HepG2 (cell line): Measurements from ENCODE around the gene AKAP8.

Experiments used
- ARID2 ChIP-seq: sonication (generic); formaldehyde crosslinking; IDR thresholded peaks from 2 replicates; pipeline ENCODE4 v1.8.1; 2022; ENCODE audit warnings: mild to moderate bottlenecking, missing genetic modification reagents, borderline replicate concordance
- THAP11 ChIP-seq: IDR thresholded peaks from 2 replicates; pipeline ENCODE4 v1.6.1; 2016; ENCODE audit warnings: missing biosample characterization, missing genetic modification reagents
- YY1 ChIP-seq: IDR thresholded peaks from 2 replicates; pipeline ENCODE4 v1.6.1; 2011; ENCODE audit warnings: low read length, low read depth, moderate library complexity, mild to moderate bottlenecking; ENCODE audit not compliant: insufficient read depth, insufficient replicate concordance
- TF ChIP-seq, protein P1 (sequence below): sonication (generic); formaldehyde crosslinking; IDR thresholded peaks from 2 replicates; pipeline ENCODE4 v1.5.0; 2020; ENCODE audit warnings: mild to moderate bottlenecking, missing genetic modification reagents, moderate library complexity
- TF ChIP-seq, protein P2 (sequence below): sonication (generic); formaldehyde crosslinking; IDR thresholded peaks from 2 replicates; pipeline ENCODE4 v1.5.1; 2020; ENCODE audit warnings: mild to moderate bottlenecking, missing genetic modification reagents

DNA sequence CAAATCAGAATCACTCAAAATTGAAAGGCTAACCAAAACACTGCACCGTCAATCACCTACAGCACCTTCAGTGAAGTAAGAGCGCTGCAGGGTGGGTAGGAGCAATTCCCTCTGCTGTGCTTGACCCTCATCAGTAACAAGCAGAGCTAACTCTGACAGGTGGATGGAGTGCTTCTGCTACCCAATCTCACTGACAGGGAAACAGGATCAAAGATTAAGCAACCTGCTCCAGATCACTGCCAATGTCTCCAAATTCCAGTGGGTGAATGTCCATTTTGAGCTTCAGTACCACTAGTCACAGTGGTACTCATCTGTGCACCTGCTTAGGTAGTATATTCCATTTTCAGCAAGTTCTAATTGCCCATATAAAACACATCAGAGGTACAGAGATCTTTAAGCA, 72.4 kb downstream of the AKAP8 start:
- TF ChIP-seq ARID2 (no peak), YY1 (no peak), THAP11 (CRISPR knock-in tag) (no peak)
- TF ChIP-seq, protein P1, sequence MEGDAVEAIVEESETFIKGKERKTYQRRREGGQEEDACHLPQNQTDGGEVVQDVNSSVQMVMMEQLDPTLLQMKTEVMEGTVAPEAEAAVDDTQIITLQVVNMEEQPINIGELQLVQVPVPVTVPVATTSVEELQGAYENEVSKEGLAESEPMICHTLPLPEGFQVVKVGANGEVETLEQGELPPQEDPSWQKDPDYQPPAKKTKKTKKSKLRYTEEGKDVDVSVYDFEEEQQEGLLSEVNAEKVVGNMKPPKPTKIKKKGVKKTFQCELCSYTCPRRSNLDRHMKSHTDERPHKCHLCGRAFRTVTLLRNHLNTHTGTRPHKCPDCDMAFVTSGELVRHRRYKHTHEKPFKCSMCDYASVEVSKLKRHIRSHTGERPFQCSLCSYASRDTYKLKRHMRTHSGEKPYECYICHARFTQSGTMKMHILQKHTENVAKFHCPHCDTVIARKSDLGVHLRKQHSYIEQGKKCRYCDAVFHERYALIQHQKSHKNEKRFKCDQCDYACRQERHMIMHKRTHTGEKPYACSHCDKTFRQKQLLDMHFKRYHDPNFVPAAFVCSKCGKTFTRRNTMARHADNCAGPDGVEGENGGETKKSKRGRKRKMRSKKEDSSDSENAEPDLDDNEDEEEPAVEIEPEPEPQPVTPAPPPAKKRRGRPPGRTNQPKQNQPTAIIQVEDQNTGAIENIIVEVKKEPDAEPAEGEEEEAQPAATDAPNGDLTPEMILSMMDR, result no peak
- TF ChIP-seq, protein P2, sequence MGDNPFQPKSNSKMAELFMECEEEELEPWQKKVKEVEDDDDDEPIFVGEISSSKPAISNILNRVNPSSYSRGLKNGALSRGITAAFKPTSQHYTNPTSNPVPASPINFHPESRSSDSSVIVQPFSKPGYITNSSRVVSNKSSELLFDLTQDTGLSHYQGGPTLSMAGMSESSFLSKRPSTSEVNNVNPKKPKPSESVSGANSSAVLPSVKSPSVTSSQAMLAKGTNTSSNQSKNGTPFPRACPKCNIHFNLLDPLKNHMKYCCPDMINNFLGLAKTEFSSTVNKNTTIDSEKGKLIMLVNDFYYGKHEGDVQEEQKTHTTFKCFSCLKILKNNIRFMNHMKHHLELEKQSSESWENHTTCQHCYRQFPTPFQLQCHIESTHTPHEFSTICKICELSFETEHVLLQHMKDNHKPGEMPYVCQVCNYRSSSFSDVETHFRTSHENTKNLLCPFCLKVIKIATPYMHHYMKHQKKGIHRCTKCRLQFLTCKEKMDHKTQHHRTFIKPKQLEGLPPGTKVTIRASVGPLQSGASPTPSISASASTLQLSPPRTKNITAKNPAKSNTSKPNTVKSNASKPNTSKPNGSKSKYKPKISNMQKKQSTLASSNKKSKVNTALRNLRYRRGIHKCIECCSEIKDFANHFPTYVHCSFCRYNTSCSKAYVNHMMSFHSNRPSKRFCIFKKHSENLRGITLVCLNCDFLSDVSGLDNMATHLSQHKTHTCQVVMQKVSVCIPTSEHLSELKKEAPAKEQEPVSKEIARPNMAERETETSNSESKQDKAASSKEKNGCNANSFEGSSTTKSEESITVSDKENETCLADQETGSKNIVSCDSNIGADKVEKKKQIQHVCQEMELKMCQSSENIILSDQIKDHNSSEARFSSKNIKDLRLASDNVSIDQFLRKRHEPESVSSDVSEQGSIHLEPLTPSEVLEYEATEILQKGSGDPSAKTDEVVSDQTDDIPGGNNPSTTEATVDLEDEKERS, result no peak
